ENCODE results near the gene ABCB4. TPM values are rescaled to one million over a fixed set of nuclear protein-coding genes. Genes with fewer than 3 reads are reported as not detected.
A peak's percentile ranks its signal among the peaks of the same experiment; 100 is the strongest.
"Not testable (repeated sequence)": the region's sequence is repeated elsewhere in the genome, so short reads cannot be mapped to it uniquely, and the experiment has no call there.

The ABCB4 gene
- total RNA-seq, 1 donor from 2014 or later = 114 TPM

DNA sequence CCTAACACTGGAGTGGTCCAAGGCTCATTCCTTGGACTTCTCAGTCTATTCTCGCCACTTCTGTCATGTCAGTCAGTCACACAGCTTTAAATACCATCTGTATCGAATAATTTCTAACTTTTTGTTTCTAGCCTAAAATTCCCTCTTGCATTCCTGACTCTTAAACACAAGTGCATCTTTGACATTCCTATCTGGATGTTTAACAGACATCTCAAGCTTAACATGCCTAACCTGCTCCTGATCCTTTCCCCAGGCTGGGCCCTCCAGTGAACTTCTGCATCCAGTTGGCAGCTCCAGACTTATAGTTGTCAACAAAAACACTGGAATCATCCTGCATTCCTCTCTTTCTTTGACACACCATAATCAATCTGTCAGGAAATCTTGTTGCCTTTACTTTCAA, 4.5 kb upstream of the ABCB4 start:
- no peak for ATAC-seq
- no peak for DNase-seq (ENCODE audit: low spot score)

- peak; percentile 4 for ATAC-seq
- no peak for DNase-seq (ENCODE audit: low spot score)
These were observed 688 bp upstream of the ABCB4 start for GRCh38 chr7:87476179-87476557.

- ATAC-seq (peak; percentile 28), DNase-seq (ENCODE audit: low spot score) (no peak)
These were observed 734 bp downstream of the ABCB4 start for GRCh38 chr7:87474533-87475358.

DNA sequence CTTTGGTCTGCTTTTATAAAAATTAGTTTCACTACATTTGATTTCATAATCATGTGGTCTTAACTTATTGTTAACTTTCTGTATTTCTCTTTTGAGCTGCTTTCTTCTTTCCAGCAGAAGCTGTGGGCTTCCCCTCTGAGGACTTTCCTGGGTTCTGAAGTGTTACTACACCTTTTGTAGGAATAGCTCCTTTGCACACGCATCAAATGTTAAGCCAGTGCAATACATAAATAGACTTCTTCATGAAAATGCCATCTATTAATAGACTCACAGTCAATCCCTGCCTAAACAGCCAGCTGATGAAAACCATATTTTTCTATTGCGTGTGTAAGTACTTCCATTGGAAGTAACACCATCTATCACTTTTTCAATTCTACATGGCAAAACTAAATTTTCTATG, 1.5 kb downstream of the ABCB4 start:
- no peak for ATAC-seq
- DNase-seq (ENCODE audit: low spot score) = no peak

DNA sequence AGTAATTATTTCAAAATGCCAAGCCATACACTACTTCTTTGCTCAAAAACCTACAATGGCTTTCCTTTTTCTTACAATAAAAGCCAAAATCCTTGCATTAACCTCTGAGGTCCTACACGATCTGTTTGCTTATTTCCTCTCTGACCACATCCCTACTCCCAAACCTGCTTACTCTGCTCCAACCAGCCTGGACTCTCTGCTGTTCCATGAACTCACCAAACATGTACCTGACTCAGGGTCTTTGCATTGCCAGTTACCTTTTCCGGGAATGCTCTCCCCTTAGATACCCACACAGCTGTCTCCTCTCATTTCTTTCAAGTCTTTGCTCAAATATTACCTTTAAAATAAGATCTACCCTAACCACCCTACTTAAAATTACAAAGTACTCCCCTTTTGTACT, 2.3 kb downstream of the ABCB4 start:
- peak; percentile 50 for ATAC-seq
- no peak for DNase-seq (ENCODE audit: low spot score)

DNA sequence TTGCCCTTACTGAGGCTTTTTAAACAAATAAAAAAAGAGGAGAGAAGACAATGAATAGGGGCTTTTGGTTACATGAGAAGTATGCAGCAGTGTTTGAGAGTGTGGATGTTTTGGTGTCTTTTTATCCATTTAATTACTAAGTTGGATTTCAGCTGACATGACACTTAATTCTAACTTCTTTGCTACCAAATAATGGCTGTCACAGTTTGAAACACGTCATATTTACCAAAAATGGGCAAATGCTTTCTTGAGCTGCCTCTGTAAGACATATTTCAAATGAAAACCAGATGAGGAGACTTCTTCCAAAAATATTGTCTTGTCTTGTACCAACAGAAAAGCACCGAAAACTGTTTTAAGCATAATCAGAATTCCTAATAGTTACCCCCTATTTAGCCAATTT, 4.0 kb downstream of the ABCB4 start:
- ATAC-seq (no peak), DNase-seq (ENCODE audit: low spot score) (no peak)

- not testable (repeated sequence) for DNase-seq (ENCODE audit: low spot score); ATAC-seq
These were observed 6.3 kb downstream of the ABCB4 start for GRCh38 chr7:87469204-87469603.

DNA sequence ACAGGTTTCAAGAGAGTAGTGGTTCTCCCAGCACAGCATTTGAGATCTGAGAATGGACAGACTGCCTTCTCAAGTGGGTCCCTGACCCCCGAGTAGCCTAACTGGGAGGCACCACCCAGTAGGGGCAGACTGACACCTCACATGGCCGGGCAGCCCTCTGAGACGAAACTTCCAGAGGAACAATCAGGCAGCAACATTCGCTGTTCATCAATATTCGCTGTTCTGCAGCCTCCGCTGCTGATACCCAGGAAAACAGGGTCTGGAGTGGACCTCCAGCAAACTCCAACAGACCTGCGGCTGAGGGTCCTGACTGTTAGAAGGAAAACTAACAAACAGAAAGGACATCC, 10.0 kb downstream of the ABCB4 start:
- ATAC-seq; DNase-seq (ENCODE audit: low spot score): not testable (repeated sequence)

DNA sequence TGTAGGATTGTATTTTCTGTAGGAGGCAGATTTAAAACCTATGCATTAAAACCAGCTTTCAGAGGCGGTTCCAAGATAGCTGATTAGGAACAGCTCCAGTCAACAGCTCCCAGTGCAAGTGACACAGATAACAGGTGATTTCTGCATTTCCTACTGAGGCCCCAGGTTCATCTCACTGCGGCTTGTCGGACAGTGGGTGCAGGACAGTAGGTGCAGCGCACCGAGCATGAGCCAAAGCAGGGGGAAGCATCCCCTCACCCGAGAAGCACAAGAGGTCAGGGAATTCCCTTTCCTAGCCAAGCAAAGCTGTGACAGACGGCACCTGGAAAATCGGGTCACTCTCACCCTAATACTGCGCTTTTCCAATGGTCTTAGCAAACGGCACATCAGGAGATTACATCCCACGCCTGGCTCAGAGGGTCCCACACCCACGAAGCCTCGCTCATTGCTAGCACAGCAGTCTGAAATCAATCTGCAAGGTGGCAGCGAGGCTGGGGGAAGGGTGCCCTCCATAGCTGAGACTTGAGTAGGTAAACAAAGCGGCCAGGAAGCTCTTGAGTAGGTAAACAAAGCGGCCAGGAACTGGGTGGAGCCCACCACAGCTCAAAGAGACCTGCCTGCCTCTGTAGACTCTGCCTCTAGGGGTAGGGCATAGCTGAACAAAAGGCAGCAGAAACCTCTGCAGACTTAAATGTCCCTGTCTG, 10.5 kb downstream of the ABCB4 start:
- DNase-seq (ENCODE audit: low spot score) = not testable (repeated sequence)
- ATAC-seq = peak; percentile 16

- ATAC-seq (peak; percentile 97), DNase-seq (ENCODE audit: low spot score) (peak; percentile 88)
These were observed 11.5 kb downstream of the ABCB4 start for GRCh38 chr7:87463982-87464381.

DNA sequence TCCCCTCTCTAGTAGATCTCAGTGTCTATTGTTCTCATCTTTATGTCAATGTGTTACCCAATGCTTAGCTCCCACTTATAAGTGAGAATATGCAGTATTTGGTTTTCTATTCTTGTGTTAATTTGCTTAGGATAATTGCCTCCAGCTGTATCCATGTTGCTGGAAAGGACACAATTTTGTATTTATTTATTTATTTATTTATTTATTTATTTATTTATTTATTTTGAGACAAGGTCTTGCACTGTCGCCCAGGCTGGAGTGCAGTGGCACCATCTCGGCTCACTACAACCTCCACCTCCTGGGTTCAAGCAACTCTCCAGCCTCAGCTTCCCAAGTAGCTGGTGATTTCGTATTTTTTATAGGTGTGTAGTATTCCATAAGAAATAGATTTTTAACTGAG, 15.0 kb downstream of the ABCB4 start:
- ATAC-seq; DNase-seq (ENCODE audit: low spot score): not testable (repeated sequence)

GRCh38 chr7:87459941-87460340, 15.5 kb downstream of the ABCB4 start:
- ATAC-seq (no peak), DNase-seq (ENCODE audit: low spot score) (no peak)

GRCh38 chr7:87458148-87458547, 17.3 kb downstream of the ABCB4 start:
- no peak for DNase-seq (ENCODE audit: low spot score)
- no peak for ATAC-seq

DNA sequence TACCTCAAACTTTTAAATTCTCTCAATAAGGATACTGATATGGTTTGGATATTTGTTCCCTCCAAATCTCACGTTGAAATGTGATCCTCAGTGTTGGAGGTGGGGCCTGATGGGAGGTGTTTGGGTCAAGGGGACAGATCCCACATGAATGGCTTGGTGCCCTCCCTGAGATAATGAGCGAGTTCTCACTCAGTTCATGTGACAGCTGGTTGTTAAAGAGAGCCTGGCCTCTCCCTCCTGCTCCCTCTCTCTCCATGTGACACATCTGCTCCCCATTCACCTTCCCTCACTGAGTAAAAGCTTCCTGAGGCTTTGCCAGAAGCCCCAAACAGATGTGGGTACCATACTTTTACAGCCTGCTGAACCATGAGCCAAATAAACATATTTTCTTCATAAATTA, 19.2 kb downstream of the ABCB4 start:
- no peak for DNase-seq (ENCODE audit: low spot score)
- ATAC-seq = peak; percentile 62

DNA sequence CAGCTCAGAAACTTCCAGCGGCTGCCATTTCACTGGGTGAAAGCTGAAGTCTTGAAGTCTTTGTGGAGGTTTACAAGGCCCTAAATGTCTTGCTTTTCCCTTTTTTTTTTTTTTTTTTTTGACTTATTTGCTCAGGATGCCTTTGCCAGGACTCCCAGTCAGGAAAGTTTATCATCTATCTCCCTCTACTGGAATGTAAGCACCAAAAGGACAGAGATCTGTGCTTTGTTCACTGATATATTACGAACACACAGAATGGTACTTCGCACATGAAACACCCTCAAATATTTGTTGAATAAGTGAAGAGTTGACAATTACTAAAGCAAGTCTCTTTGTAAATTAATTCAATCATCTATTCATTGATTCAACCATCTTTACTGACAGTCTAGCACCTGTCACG, 23.2 kb downstream of the ABCB4 start:
- DNase-seq (ENCODE audit: low spot score) = no peak
- no peak for ATAC-seq

DNA sequence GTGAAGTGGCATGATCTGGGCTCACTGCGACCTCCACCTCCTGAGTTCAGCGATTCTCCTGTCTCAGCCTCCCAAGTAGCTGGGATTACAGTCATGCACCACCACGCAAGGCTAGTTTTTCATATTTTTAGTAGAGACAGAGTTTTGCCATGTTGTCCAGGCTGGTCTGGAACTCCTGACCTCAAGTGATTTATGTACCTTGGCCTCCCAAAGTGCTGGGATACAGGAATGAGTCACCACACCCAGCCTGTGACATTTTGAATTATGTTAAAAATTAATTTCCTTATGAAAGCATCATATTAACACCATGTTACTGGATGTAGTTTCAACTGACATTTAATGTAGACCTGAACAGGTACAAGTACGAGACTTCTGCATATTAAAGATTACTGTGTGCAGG, 24.3 kb downstream of the ABCB4 start:
- ATAC-seq = peak; percentile 34
- no peak for DNase-seq (ENCODE audit: low spot score)

DNA sequence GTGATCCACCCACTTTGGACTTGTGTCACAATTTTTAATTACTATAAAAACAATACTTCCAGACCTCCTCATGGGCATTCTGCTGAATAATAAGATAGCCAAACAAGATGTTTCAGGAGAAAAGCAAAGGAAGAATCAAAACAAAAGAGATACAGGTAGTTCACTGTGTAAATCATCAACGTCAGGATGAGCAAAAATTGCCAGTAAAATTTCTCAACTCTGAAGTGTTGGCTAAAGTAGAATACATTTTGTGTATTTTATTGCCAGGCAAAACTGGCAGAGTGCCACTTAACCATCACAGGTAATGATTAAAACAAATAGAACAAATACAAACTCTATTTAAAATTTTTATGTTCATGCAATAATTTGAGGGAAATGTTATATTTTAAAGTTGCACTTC, 24.8 kb downstream of the ABCB4 start:
- DNase-seq (ENCODE audit: low spot score) (no peak), ATAC-seq (peak; percentile 65)

- peak; percentile 7 for ATAC-seq
- DNase-seq (ENCODE audit: low spot score) = no peak
These were observed 27.1 kb downstream of the ABCB4 start for GRCh38 chr7:87448388-87448787.

DNA sequence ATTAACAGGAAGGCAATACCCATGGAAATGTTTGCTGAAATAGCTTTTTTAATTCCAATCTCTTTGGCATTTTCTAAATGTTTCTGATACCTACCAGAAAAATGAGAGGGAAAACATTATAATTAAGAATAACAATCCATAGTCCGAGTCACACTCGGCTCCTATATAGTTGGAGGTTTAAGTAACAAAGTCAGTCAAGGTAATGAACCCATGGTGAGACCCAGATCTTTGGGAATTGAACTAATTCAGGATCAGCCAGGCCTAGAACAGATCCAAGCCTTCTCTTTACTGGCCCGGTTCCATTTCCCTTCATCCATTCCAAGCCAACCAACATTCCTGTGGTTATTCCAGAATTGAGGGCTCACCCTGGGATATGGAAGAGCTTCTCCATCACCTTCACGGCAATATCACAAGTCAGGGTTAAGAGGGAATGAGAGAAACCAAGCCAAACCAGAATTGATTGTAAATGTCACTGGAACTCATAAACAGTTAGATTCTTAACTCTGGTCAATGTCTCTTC, 28.3 kb downstream of the ABCB4 start:
- ATAC-seq = peak; percentile 31
- DNase-seq (ENCODE audit: low spot score) = no peak

GRCh38 chr7:87445897-87446296, 29.6 kb downstream of the ABCB4 start:
- ATAC-seq = no peak

DNA sequence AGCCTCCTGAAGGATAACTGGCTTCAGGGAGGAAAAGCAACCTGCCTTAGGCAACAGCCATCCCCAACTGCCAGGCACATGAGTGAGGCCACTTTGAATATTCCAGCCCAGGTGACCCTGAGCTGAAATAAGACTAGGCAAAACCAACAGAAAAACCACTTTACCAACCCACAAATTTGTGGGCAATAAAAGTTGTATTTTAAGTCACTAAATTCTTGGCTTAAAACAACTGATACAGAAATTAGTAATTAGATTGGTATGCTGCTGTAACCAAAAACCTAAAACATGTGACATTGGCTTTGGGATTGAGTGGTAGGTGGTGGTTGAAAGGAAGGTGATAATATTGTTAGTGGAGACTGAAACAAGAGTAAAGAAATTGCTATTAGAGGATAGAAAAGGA, 39.9 kb downstream of the ABCB4 start:
- DNase-seq (ENCODE audit: low spot score) = no peak
- peak; percentile 22 for ATAC-seq

More at GRCh38 chr7:87445897-87446296, 29.6 kb downstream of the ABCB4 start:
- DNase-seq (ENCODE audit: low spot score) = no peak

GRCh38 chr7:87432536-87432935, 42.9 kb downstream of the ABCB4 start:
- DNase-seq (ENCODE audit: low spot score) = no peak
- no peak for ATAC-seq

Data from left lobe of liver (tissue), 2 donors.